Transverse colon (tissue), 4 donors: ENCODE results near the gene HOXC4.
"Not testable (repeated sequence)": the region's sequence is repeated elsewhere in the genome, so short reads cannot be mapped to it uniquely, and the experiment has no call there.

Source experiments
- EP300 ChIP-seq: sonication (generic); formaldehyde crosslinking; IDR thresholded peaks from one replicate; pipeline ENCODE4 v1.6.1; 2017; ENCODE audit warnings: antibody characterized with exemption, low read depth
- POLR2A ChIP-seq: fragments of 450-650 bp; IDR thresholded peaks from one replicate; pipeline ENCODE4 v1.6.1; 2016; ENCODE audit warnings: antibody characterized with exemption, mild to moderate bottlenecking, moderate library complexity
- POLR2AphosphoS5 ChIP-seq, 3 donors: sonication (generic); formaldehyde crosslinking; IDR thresholded peaks; one replicate each; pipeline ENCODE4 v1.6.1; 2016; ENCODE audit warnings: antibody characterized with exemption in 3 of 3
- TF ChIP-seq, protein P1 (sequence below), 5 experiments: fragments of 200-600 bp in 3 of 5; fragments of 450-650 bp in 2 of 5; sonication (generic) in 3 of 5; IDR thresholded peaks; 1 replicate in 2 of 5; 2 replicates in 3 of 5; pipeline ENCODE4 v1.5.1; 2016 to 2017; ENCODE audit warnings: antibody characterized with exemption in 5 of 5, inconsistent platforms in 3 of 5, mild to moderate bottlenecking in 2 of 5, moderate library complexity in 1 of 5

DNA sequence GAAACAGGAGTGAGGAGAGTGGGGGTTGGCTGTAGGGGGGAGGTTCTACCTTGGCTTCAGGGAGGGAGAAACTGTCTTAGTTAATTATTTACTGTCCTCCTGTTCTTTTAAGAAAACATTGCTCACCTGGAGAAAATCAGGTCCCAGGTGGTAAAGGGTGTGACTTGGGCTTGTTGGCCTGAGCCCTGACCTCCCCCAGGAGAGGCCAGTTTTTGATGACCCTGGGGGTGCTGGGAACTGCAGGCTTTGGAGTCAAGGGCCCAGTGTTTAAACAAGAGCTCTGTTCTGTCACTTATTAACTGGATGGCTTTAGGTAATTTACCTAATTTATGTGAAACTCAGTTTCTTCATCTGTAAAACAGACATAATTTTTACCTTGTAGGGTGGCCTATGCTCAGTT, 34.4 kb downstream of the HOXC4 start:
- TF ChIP-seq, protein P1, sequence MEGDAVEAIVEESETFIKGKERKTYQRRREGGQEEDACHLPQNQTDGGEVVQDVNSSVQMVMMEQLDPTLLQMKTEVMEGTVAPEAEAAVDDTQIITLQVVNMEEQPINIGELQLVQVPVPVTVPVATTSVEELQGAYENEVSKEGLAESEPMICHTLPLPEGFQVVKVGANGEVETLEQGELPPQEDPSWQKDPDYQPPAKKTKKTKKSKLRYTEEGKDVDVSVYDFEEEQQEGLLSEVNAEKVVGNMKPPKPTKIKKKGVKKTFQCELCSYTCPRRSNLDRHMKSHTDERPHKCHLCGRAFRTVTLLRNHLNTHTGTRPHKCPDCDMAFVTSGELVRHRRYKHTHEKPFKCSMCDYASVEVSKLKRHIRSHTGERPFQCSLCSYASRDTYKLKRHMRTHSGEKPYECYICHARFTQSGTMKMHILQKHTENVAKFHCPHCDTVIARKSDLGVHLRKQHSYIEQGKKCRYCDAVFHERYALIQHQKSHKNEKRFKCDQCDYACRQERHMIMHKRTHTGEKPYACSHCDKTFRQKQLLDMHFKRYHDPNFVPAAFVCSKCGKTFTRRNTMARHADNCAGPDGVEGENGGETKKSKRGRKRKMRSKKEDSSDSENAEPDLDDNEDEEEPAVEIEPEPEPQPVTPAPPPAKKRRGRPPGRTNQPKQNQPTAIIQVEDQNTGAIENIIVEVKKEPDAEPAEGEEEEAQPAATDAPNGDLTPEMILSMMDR (IDR thresholded peaks at IDR 0.05), result not testable (repeated sequence)
- not testable (repeated sequence) for TF ChIP-seq EP300; POLR2A; POLR2AphosphoS5 (IDR thresholded peaks at IDR 0.05)
